Fibroblast of pulmonary artery (primary cell): Measurements from ENCODE around the gene PTPN23.

ENCODE experiments used
- DNase-seq: peaks from one replicate; pipeline ENCODE4 v3.0.0-alpha.2; 2010; ENCODE audit warnings: low read depth
- H3K4me3 ChIP-seq: replicated peaks from 2 replicates; pipeline ENCODE4 v1.5.1; 2011; ENCODE audit warnings: low read depth, mild to moderate bottlenecking, control low read depth, low read length, moderate library complexity
- TF ChIP-seq, protein P1 (sequence below): IDR thresholded peaks from 2 replicates; pipeline ENCODE4 v1.5.1; 2011; ENCODE audit warnings: mild to moderate bottlenecking, control low read depth, low read length, inconsistent platforms; ENCODE audit errors: missing control alignments

The PTPN23 gene

DNA sequence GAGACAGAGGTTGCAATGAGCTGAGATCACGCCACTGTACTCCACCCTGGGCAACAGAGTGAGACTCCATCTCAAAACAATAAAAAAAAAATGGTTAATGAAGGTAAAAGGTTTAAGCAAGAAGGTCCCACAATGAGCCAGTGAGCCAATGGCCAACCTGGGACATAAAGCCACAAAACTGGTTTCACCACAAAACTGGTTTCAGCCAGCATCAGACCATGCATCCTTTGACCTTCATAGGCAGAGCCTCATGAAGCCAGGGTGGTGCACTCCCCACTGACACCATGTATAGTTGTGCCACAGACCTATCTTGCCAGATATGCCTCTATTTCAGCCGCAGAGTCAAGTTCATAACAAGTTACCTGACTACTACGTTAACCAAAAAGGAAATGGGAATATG, 53.0 kb downstream of the PTPN23 start:
- no peak for DNase-seq
- TF ChIP-seq, protein P1, sequence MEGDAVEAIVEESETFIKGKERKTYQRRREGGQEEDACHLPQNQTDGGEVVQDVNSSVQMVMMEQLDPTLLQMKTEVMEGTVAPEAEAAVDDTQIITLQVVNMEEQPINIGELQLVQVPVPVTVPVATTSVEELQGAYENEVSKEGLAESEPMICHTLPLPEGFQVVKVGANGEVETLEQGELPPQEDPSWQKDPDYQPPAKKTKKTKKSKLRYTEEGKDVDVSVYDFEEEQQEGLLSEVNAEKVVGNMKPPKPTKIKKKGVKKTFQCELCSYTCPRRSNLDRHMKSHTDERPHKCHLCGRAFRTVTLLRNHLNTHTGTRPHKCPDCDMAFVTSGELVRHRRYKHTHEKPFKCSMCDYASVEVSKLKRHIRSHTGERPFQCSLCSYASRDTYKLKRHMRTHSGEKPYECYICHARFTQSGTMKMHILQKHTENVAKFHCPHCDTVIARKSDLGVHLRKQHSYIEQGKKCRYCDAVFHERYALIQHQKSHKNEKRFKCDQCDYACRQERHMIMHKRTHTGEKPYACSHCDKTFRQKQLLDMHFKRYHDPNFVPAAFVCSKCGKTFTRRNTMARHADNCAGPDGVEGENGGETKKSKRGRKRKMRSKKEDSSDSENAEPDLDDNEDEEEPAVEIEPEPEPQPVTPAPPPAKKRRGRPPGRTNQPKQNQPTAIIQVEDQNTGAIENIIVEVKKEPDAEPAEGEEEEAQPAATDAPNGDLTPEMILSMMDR = no peak
- H3K4me3 ChIP-seq = no peak overlapping the region

DNA sequence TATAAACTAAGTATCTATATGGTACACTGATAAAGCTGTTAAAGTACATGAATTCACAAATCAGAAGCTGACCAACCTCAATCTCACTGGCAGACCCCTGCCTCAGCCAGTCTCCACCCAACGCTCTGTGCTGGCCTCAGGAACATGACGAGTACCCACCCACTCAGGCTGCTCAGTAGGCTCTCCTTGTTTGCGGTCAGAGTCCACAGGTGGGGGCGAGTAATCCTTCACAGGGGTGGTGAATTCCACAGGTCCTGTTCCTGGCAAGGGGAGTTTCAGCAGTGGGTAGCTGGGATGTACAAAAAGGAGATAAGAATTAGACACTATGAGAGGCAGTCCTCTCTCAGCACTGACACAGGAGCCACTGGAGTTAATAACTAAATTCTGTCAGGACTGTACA, 54.0 kb downstream of the PTPN23 start:
- TF ChIP-seq, protein P1 = no peak
- H3K4me3 ChIP-seq = no peak overlapping the region
- DNase-seq = no peak

DNA sequence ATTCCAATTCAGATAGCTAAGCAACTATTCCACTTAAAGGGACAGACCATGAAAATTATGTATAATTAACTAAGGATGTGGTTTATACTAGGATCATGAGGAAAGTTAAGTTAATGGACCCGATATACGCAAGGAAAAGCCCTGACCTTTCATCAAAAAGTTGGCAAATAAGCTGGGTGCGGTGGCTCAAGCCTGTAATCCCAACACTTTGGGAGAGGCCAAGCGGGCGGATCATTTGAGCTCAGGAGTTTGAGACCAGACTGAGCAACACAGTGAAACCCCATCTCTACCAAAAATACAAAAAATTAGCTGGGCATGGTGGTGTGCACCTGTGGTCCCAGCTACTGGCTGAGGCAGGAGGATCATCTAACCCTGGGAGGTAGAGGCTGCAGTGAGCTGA, 55.4 kb downstream of the PTPN23 start:
- no peak for DNase-seq

DNA sequence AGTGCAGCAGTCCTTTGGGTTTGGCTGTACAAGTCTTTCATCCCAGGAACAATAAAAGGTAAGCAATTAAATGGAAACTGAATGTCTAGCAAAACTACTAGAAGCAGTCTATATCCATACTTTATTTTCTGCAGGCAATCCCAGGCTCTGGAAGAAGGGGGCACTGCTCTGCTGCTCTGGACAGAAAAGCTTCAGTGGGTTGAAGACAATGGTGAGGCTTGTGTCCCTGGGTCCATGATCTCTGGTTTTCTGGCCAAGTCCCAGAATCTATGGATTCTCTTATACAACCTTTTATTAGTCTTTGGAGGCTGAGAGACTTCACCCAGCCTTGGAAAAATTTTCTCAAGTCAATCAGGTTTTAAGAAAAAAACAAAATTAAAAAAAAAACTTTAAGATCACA, 59.3 kb downstream of the PTPN23 start:
- TF ChIP-seq, protein P1 = peak; percentile 48
- DNase-seq = peak; percentile 41
- no peak overlapping the region for H3K4me3 ChIP-seq

More for the DNA sequence above, 55.4 kb downstream of the PTPN23 start:
- no peak overlapping the region for H3K4me3 ChIP-seq
- TF ChIP-seq, protein P1 = no peak

DNA sequence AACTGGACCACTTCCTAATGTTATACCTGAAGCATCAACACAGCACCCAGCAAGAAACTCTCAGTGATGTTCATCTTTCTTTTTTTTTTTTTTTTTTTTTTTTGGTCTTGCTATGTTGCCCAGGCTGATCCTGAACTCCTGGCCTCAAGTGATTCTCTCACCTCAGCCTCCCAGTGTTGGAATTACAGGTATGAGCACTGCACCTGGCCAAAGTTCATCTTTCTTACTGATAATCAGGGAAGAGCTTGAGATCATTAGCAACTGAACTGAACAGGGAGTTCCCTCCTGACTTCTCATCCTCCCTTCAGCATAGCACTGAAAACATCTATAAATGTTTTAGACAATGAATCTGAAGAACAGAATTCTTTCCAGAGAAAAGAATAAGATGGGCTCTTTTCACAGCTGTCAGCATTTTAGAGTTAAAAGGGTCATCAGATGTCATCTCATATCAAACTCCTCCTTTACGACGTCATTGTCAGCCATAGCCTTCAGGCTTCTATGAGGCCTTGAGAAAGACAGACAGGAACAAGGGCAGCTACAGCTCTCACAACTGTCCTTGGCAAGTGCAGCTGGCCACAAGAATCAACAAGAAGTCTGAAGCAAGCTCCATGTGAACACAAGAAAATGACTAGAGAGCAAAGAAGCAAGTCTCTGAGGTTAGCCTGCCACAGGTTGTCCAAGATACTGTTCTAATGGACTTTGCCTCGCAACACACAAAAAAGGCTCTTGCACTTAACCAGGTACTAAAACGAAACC, 61.2 kb downstream of the PTPN23 start:
- no peak for DNase-seq
- TF ChIP-seq, protein P1 = no peak

DNA sequence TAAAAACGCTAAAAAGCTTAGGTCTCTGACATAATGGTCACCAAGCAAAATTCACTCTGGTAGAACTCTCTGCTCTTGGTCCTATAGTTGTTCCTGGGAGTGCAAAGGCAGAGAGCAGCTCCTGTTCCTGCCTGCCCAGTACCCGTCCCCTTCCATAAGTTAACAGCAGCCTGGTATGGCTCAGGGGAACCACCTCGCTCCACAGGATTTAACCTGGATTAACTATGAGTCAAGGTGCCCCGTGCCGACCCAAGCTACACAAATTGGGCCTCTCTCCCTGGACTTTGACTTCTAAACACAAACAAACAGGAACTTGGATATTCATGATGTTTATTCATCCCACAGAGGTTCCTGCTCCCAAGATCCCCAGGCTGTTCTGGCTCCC, 62.8 kb downstream of the PTPN23 start:
- DNase-seq = no peak
- no peak overlapping the region for H3K4me3 ChIP-seq
- TF ChIP-seq, protein P1 = no peak

More for the DNA sequence above, 61.2 kb downstream of the PTPN23 start:
- no peak overlapping the region for H3K4me3 ChIP-seq

DNA sequence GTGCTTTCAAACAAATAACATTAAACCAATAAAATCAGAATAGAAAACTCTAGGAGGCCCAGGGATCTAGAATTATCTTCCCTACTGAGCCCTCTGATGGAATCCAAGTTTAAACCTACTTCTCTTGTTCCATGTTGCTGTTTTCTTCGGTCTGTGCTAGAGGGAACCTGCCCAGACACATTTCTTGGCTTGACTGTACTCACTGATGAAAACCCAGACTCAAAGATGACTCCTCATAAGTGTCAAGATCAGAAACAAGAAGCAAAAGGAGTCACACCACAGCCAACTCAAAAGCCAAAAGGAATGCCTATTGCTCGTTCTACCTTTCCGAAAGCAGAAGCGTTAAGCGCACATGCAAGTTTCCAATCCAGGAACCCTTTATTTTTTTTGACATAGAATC, 63.3 kb downstream of the PTPN23 start:
- TF ChIP-seq, protein P1 = no peak
- no peak overlapping the region for H3K4me3 ChIP-seq
- DNase-seq = no peak
